GM12801 (cell line): ENCODE measurements around the gene FAM53B.

Experiments
- CTCF ChIP-seq: IDR thresholded peaks from one replicate; pipeline ENCODE4 v1.5.1; 2011; ENCODE audit warnings: control low read depth; ENCODE audit not compliant: insufficient read length; ENCODE audit errors: extremely low read depth

FAM53B gene

GRCh38 chr10:124592736-124593430, 151.3 kb downstream of the FAM53B start:
- no peak for TF ChIP-seq CTCF

- TF ChIP-seq CTCF = no peak
These were observed 152.1 kb downstream of the FAM53B start for GRCh38 chr10:124592101-124592500.

GRCh38 chr10:124591123-124591495, 153.1 kb downstream of the FAM53B start:
- TF ChIP-seq CTCF = no peak

GRCh38 chr10:124590216-124591122, 153.7 kb downstream of the FAM53B start:
- no peak for TF ChIP-seq CTCF

GRCh38 chr10:124589491-124590041, 154.6 kb downstream of the FAM53B start:
- no peak for TF ChIP-seq CTCF

- TF ChIP-seq CTCF = no peak
These were observed 155.3 kb downstream of the FAM53B start for GRCh38 chr10:124588736-124589490.

- no peak for TF ChIP-seq CTCF
These were observed 156.4 kb downstream of the FAM53B start for GRCh38 chr10:124587811-124588211.
